Naive thymus-derived CD4-positive, alpha-beta T cell (primary cell): ENCODE data around the gene PLEKHF1. TPM values are rescaled to one million over a fixed set of nuclear protein-coding genes. Genes with fewer than 3 reads are reported as not detected.

Source experiments
- polyA plus RNA-seq, 2 donors: library from polyadenylated mRNA; unstranded; fragments of 300-500 nt; fragmentation: Illumina TruSeq; gene quantifications; one replicate each; pipeline ENCODE4 v1.2.3, GENCODE V29; 2021
- total RNA-seq, 6 experiments: library from RNA in 5 of 6; stranded (reverse) in 5 of 6; gene quantifications; 1 replicate in 5 of 6; 2 replicates in 1 of 6; pipeline ENCODE4 v1.2.3 and lab custom pipeline; 2021 to 2026

Gene PLEKHF1
- total and polyA plus RNA-seq, 7 experiments from 2014 or later, result 11.1 to 47.2 (median 17.5) TPM

Other genes starting within 250 kb of the PLEKHF1 start
- gene VSTM2B, start 139.5 kb upstream of the PLEKHF1 start, total RNA-seq, result under 1 TPM in 1 of 5 experiments, not detected in 4; 0.24 TPM
- gene VSTM2B, start 139.5 kb upstream of the PLEKHF1 start, polyA plus RNA-seq, result not detected
- gene POP4, start 59.2 kb upstream of the PLEKHF1 start, total RNA-seq, result 10 to 100 TPM; 45.3 to 99.1 (median 53.4) TPM
- 100 to 1,000 TPM; 137 to 156 TPM for gene POP4, start 59.2 kb upstream of the PLEKHF1 start, polyA plus RNA-seq
- 10 to 100 TPM; 19.8 to 51.5 (median 24.6) TPM for gene C19orf12, start 49.8 kb downstream of the PLEKHF1 start, total RNA-seq
- 10 to 100 TPM; 17.6 to 23.3 TPM for gene C19orf12, start 49.8 kb downstream of the PLEKHF1 start, polyA plus RNA-seq
- gene CCNE1, start 146.5 kb downstream of the PLEKHF1 start, total RNA-seq, result 10 to 100 TPM in 1 of 5 experiments, 1 to 10 TPM in 4; 5.3 to 36.1 (median 6.6) TPM
- 1 to 10 TPM; 1.9 to 2.6 TPM for gene CCNE1, start 146.5 kb downstream of the PLEKHF1 start, polyA plus RNA-seq